Right cardiac atrium (tissue), 5 donors: ENCODE results near the gene CD34. TPM values are rescaled to one million over a fixed set of nuclear protein-coding genes. Genes with fewer than 3 reads are reported as not detected.

Source experiments
- ATAC-seq, 2 donors: fragments of 200-7000 bp; cut with Tn5 transposase; one replicate each; pipeline versions ENCODE4 v1.8.0 to v1.9.1; 2020; ENCODE audit warnings: moderate library complexity in 2 of 2, mild to moderate bottlenecking in 1 of 2
- DNase-seq, 3 donors: peaks; one replicate each; pipeline ENCODE4 v3.0.0-alpha.2; 2020
- H3K27ac ChIP-seq: one replicate; pipeline ENCODE4 v1.5.1; 2013; ENCODE audit warnings: mild to moderate bottlenecking, low read length, control low read depth, moderate library complexity
- H3K27me3 ChIP-seq: one replicate; pipeline ENCODE4 v1.6.1; 2013; ENCODE audit not compliant: control insufficient read depth, insufficient read depth
- H3K4me1 ChIP-seq: one replicate; pipeline ENCODE4 v1.6.1; 2013; ENCODE audit warnings: low read length; ENCODE audit not compliant: control insufficient read depth, insufficient read depth
- H3K4me3 ChIP-seq: one replicate; pipeline ENCODE4 v1.5.1; 2013; ENCODE audit warnings: low read length, control low read depth
- H3K9me3 ChIP-seq: one replicate; pipeline ENCODE4 v1.6.1; 2013; ENCODE audit warnings: low read length; ENCODE audit not compliant: control insufficient read depth
- WGBS: extraction: QIAGEN DNeasy Blood & Tissue Kit; methylation state at CpG from one replicate; pipeline ENCODE4 v1.1.7; 2013; 5-methylcytosine and 5-hydroxymethylcytosine counted together
- intact Hi-C, 4 donors: fragments of 100-400 bp; cut with DNase I; formaldehyde crosslinking; loops; one replicate each; pipeline versions ENCODE4 v1.11.0 to v1.14.0; 2022 to 2023
- polyA plus RNA-seq: library from polyadenylated mRNA; stranded (reverse); fragments of 200-250 nt; gene quantifications from one replicate; pipeline ENCODE4 v1.2.3, GENCODE V29; 2013
- total RNA-seq, 4 donors: library from RNA; stranded (reverse); fragmentation: NEBNext Ultra II Directional; extraction: Animal tissue kit (Norgen Biotek cat#: 25700); gene quantifications; one replicate each; pipeline ENCODE4 v1.2.1, GENCODE V29; 2021
- donor health status: healthy with polysubstance abuse.
- donor health status: DM: no; HTN: yes; CAD: no.
- donor health status: DM: no; HTN: no; CAD: no.
- donor health status: DM: no; HTN: yes; CAD: no; lungs with severe emphysema.
- donor health status: DM: yes; HTN: yes; CAD: no.

Gene CD34
- total and polyA plus RNA-seq, 5 donors = 81.8 to 170 (median 119) TPM

- DNase-seq = no peak
- intact Hi-C loops = no loop called here
- WGBS = 75% methylated on average over 4 of the region's 4 CpGs
- no peaks in the 10 kb centered on the region for H3K27me3 ChIP-seq
- no peak overlapping the region for H3K27ac ChIP-seq
- ATAC-seq = no peak
- H3K4me1 ChIP-seq = peaks cover 24% of the 10 kb centered on the region
- H3K4me3 ChIP-seq = no peak overlapping the region
- H3K9me3 ChIP-seq = no peaks in the 10 kb centered on the region
Measured at GRCh38 chr1:207841901-207842300, 69.0 kb downstream of the CD34 start.

- WGBS = 56% methylated on average over 1 of the region's 1 CpG
- DNase-seq (no peak), ATAC-seq (no peak)
- Histone ChIP-seq H3K4me1 (peaks cover 29% of the 10 kb centered on the region), H3K27me3 (no peaks in the 10 kb centered on the region), H3K9me3 (no peaks in the 10 kb centered on the region), H3K27ac (no peak overlapping the region), H3K4me3 (no peak overlapping the region)
- intact Hi-C loops = no loop called here
Measured at GRCh38 chr1:207841293-207841692, 69.6 kb downstream of the CD34 start.

- Histone ChIP-seq H3K27ac (no peak overlapping the region), H3K9me3 (no peaks in the 10 kb centered on the region), H3K4me3 (no peak overlapping the region), H3K27me3 (no peaks in the 10 kb centered on the region), H3K4me1 (peaks cover 34% of the 10 kb centered on the region)
- 92% methylated on average over 2 of the region's 2 CpGs for WGBS
- DNase-seq (no peak), ATAC-seq (no peak)
- intact Hi-C loops = no loop called here
Measured at GRCh38 chr1:207840380-207840779, 70.5 kb downstream of the CD34 start.

GRCh38 chr1:207839083-207839413 lies 71.9 kb downstream of the CD34 start:
- peaks cover 35% of the 10 kb centered on the region for H3K4me1 ChIP-seq
- H3K9me3 ChIP-seq = no peaks in the 10 kb centered on the region
- no peak overlapping the region for H3K4me3 ChIP-seq
- no peak for ATAC-seq
- DNase-seq = no peak
- H3K27me3 ChIP-seq = no peaks in the 10 kb centered on the region
- peak overlapping the region; percentile 65 for H3K27ac ChIP-seq
- intact Hi-C loops = no loop called here

- no peak overlapping the region for H3K4me3 ChIP-seq
- DNase-seq (peak; percentile 76 to 90 (median 86)), ATAC-seq (peak; percentile 92)
- H3K27me3 ChIP-seq = no peaks in the 10 kb centered on the region
- 50% methylated on average over 15 of the region's 15 CpGs for WGBS
- H3K9me3 ChIP-seq = no peaks in the 10 kb centered on the region
- peaks cover 37% of the 10 kb centered on the region for H3K4me1 ChIP-seq
- intact Hi-C loops = no loop called here
- H3K27ac ChIP-seq = peak overlapping the region; percentile 65
Measured at GRCh38 chr1:207838156-207839082, 72.5 kb downstream of the CD34 start.

GRCh38 chr1:207837673-207838072 lies 73.3 kb downstream of the CD34 start:
- 92% methylated on average over 4 of the region's 4 CpGs for WGBS
- no peak for ATAC-seq
- no peaks in the 10 kb centered on the region for H3K9me3 ChIP-seq
- intact Hi-C loops = no loop called here
- no peak overlapping the region for H3K4me3 ChIP-seq
- H3K4me1 ChIP-seq = peaks cover 39% of the 10 kb centered on the region
- peak overlapping the region; percentile 39 for H3K27ac ChIP-seq
- H3K27me3 ChIP-seq = no peaks in the 10 kb centered on the region
- no peak for DNase-seq

- peaks cover 42% of the 10 kb centered on the region for H3K4me1 ChIP-seq
- no peaks in the 10 kb centered on the region for H3K9me3 ChIP-seq
- ATAC-seq (peak; percentile 12 to 32), DNase-seq (no peak)
- intact Hi-C loops = no loop called here
- H3K4me3 ChIP-seq = no peak overlapping the region
- H3K27me3 ChIP-seq = no peaks in the 10 kb centered on the region
- peak overlapping the region; percentile 65 for H3K27ac ChIP-seq
- WGBS = 54% methylated on average over 15 of the region's 15 CpGs
Measured at GRCh38 chr1:207836591-207837347, 74.2 kb downstream of the CD34 start.

- no peak for DNase-seq
- ATAC-seq = no peak
- Histone ChIP-seq H3K27ac (peak overlapping the region; percentile 65), H3K4me3 (no peak overlapping the region), H3K9me3 (no peaks in the 10 kb centered on the region), H3K4me1 (peaks cover 50% of the 10 kb centered on the region), H3K27me3 (no peaks in the 10 kb centered on the region)
- intact Hi-C loops = no loop called here
- WGBS = 81% methylated on average over 6 of the region's 6 CpGs
Measured at GRCh38 chr1:207835958-207836357, 75.0 kb downstream of the CD34 start.

GRCh38 chr1:207833956-207834660 lies 76.8 kb downstream of the CD34 start:
- ATAC-seq (no peak), DNase-seq (no peak)
- Histone ChIP-seq H3K4me1 (peaks cover 52% of the 10 kb centered on the region), H3K9me3 (no peaks in the 10 kb centered on the region), H3K27ac (peak overlapping the region; percentile 60), H3K4me3 (no peak overlapping the region), H3K27me3 (no peaks in the 10 kb centered on the region)
- intact Hi-C loops = loop anchor here in 1 of 4 donors (5.0 kb wide), 1 partner anchor 33 kb away; no protein-coding TSS in a partner anchor
- 85% methylated on average over 7 of the region's 7 CpGs for WGBS

GRCh38 chr1:207833381-207833780 lies 77.5 kb downstream of the CD34 start:
- 77% methylated on average over 6 of the region's 6 CpGs for WGBS
- intact Hi-C loops = loop anchor here in 1 of 4 donors (5.0 kb wide), 1 partner anchor 34 kb away; no protein-coding TSS in a partner anchor
- peaks cover 46% of the 10 kb centered on the region for H3K4me1 ChIP-seq
- no peaks in the 10 kb centered on the region for H3K27me3 ChIP-seq
- no peaks in the 10 kb centered on the region for H3K9me3 ChIP-seq
- DNase-seq = no peak
- ATAC-seq = no peak
- H3K27ac ChIP-seq = peak overlapping the region; percentile 15
- no peak overlapping the region for H3K4me3 ChIP-seq
